ENCODE results near the gene ZSWIM4.
A peak's percentile ranks its signal among the peaks of the same experiment; 100 is the strongest.

The ZSWIM4 gene

DNA sequence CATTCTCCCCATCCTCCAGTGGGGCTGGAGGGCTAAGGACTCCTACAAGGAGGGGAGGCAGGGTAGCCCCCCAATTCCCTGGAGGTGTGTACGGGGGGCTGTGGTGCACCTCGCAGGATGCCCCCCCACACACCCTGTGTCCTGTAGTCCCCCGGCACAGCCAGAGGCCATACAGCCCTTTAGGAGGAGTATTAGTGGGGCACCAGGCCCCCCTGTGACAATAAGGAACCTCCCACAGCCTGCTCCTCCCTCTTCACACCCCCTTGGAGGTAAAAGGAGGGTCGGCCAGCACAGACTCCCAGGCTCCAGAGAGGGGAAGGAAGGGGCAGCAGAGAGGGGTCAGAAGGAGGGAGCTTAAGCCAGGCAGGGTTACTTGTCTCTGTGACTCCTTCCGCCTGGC, 81.6 kb downstream of the ZSWIM4 start, which contains the start of gene NANOS3:
TSS of gene NANOS3 (plus strand) at position 301 of the 400 bp plus-strand sequence. CDS start 115 bp downstream, outside the sequence.
- H3K4me3 ChIP-seq (ENCODE audit: low read depth, low read length) = no peak within 1 kb of the TSS
- DNase-seq (ENCODE audit: low read depth) = no peak
- no peak for TF ChIP-seq MYC (IDR thresholded peaks at IDR 0.05; ENCODE audit: low read depth, low read length)
- TF ChIP-seq, protein P1, sequence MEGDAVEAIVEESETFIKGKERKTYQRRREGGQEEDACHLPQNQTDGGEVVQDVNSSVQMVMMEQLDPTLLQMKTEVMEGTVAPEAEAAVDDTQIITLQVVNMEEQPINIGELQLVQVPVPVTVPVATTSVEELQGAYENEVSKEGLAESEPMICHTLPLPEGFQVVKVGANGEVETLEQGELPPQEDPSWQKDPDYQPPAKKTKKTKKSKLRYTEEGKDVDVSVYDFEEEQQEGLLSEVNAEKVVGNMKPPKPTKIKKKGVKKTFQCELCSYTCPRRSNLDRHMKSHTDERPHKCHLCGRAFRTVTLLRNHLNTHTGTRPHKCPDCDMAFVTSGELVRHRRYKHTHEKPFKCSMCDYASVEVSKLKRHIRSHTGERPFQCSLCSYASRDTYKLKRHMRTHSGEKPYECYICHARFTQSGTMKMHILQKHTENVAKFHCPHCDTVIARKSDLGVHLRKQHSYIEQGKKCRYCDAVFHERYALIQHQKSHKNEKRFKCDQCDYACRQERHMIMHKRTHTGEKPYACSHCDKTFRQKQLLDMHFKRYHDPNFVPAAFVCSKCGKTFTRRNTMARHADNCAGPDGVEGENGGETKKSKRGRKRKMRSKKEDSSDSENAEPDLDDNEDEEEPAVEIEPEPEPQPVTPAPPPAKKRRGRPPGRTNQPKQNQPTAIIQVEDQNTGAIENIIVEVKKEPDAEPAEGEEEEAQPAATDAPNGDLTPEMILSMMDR (IDR thresholded peaks at IDR 0.05; ENCODE audit: low read depth, low read length) = no peak
- TF ChIP-seq, protein P2, sequence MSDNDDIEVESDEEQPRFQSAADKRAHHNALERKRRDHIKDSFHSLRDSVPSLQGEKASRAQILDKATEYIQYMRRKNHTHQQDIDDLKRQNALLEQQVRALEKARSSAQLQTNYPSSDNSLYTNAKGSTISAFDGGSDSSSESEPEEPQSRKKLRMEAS (IDR thresholded peaks at IDR 0.05; ENCODE audit: low read depth, low read length) = no peak
- TF ChIP-seq POLR2A (IDR thresholded peaks at IDR 0.05; ENCODE audit: extremely low read depth, insufficient read length) = no peak

DNA sequence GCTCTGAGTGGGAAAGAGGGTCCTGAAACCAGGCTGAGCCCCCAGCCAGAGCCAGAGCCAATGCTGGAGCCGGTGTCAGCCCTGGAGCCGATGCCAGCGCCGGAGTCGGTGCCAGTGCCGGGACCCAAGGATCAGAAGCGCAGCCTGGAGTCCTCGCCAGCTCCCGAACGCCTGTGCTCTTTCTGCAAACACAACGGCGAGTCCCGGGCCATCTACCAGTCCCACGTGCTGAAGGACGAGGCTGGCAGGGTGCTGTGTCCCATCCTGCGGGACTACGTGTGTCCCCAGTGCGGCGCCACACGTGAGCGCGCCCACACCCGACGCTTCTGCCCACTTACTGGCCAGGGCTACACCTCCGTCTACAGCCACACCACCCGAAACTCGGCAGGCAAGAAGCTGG, 82.1 kb downstream of the ZSWIM4 start:
- no peak overlapping the region for H3K4me3 ChIP-seq (ENCODE audit: low read depth, low read length)
- TF ChIP-seq, protein P2 (IDR thresholded peaks at IDR 0.05; ENCODE audit: low read depth, low read length) = no peak
- TF ChIP-seq POLR2A (IDR thresholded peaks at IDR 0.05; ENCODE audit: extremely low read depth, insufficient read length) = no peak
- TF ChIP-seq, protein P1 (IDR thresholded peaks at IDR 0.05; ENCODE audit: low read depth, low read length) = no peak
- no peak for TF ChIP-seq MYC (IDR thresholded peaks at IDR 0.05; ENCODE audit: low read depth, low read length)
- DNase-seq (ENCODE audit: low read depth) = no peak

DNA sequence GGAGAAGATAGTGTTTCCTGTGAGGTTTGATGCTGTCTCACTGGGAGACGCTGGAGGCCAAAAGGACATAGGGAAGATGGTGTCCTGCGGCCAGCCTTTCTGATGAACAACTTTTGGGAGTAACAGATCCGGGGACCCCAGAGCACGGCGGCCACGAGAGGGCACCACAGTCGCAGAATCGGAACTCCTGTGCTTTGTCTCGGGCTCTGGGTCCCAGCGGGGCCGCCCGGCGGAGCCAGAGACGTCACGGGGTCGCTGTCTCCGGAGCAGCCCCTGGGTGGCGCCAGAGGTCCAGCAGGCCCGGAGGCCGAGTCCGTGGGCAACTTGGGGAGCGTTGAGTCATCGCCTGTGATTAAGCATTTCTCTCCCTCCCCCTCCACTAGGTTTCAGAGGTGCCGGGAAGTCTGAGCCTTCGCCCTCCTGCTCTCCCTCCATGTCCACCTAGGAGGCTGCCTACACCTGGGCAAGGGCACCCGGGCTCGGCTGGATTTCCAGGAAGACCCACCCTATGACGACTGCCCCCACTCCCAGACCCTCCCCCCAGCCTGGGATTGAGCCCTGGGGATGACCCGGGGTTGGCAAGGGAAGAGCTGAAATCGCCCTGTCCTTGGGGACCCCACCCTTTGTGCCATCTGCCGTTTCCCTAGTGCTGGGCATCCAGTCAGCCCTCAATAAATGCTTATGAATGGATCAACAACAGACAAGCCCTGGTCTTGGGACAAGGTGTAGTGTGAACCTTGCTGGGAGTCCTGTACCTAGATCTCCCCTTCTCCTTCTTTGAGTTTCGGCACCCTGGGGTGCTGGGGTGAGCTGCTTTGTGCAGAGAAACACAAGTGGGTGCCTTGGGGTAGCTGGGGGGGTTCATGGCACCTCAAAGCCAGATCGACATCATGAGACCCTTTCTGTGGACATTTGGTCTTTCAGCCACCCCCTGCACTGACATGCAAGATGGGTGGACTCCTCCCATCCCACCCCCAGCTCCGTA, 85.1 kb downstream of the ZSWIM4 start:
- TF ChIP-seq, protein P1 (IDR thresholded peaks at IDR 0.05; ENCODE audit: low read depth, low read length) = peak; percentile 94
- TF ChIP-seq POLR2A (IDR thresholded peaks at IDR 0.05; ENCODE audit: extremely low read depth, insufficient read length) = no peak
- peak; percentile 67 for TF ChIP-seq MYC (IDR thresholded peaks at IDR 0.05; ENCODE audit: low read depth, low read length)
- TF ChIP-seq, protein P2 (IDR thresholded peaks at IDR 0.05; ENCODE audit: low read depth, low read length) = peak; percentile 78
- no peak overlapping the region for H3K4me3 ChIP-seq (ENCODE audit: low read depth, low read length)
- peak; percentile 95 for DNase-seq (ENCODE audit: low read depth)

DNA sequence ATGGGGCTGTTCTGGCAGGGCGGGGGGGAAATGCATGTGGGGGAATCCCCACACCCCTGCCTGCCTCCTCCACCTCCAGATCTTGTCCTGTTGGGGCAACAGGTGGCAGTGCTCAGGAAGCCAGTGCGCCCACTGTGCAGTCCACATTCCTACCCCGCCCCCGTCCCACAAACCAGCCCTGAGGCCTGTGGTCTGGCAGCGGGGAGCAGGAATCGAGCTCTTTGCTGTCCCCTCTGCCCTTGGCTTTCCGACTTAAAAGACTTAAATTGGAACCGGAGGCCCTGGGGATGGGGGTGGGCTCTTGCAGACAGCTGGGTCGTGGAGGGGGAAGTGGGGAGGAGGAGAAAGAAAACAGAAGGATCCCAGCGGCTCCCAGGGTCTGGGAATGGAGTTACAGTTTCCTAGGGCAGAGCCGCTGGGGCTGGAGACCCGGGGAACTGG, 86.0 kb downstream of the ZSWIM4 start:
- TF ChIP-seq, protein P2 (IDR thresholded peaks at IDR 0.05; ENCODE audit: low read depth, low read length) = no peak
- TF ChIP-seq MYC (IDR thresholded peaks at IDR 0.05; ENCODE audit: low read depth, low read length) = no peak
- no peak for TF ChIP-seq POLR2A (IDR thresholded peaks at IDR 0.05; ENCODE audit: extremely low read depth, insufficient read length)
- TF ChIP-seq, protein P1 (IDR thresholded peaks at IDR 0.05; ENCODE audit: low read depth, low read length) = no peak
- peak; percentile 73 for DNase-seq (ENCODE audit: low read depth)
- no peak overlapping the region for H3K4me3 ChIP-seq (ENCODE audit: low read depth, low read length)
